GM19328 (cell line): ENCODE data around the gene SLC9B1.
A peak's percentile ranks its signal among the peaks of the same experiment; 100 is the strongest.
"Not testable (repeated sequence)": the region's sequence is repeated elsewhere in the genome, so short reads cannot be mapped to it uniquely, and the experiment has no call there.

Experiments used
- ATAC-seq: cut with Tn5 transposase; IDR thresholded peaks from one replicate; pipeline ENCODE4 v1.9.1; 2021; ENCODE audit warnings: mild to moderate bottlenecking, moderate library complexity; ENCODE audit not compliant: unreplicated experiment

Gene SLC9B1

GRCh38 chr4:102878901-102879300, 140.6 kb downstream of the SLC9B1 start:
- ATAC-seq = no peak

- ATAC-seq = not testable (repeated sequence)
Measured at GRCh38 chr4:102878349-102878748, 141.2 kb downstream of the SLC9B1 start.

DNA sequence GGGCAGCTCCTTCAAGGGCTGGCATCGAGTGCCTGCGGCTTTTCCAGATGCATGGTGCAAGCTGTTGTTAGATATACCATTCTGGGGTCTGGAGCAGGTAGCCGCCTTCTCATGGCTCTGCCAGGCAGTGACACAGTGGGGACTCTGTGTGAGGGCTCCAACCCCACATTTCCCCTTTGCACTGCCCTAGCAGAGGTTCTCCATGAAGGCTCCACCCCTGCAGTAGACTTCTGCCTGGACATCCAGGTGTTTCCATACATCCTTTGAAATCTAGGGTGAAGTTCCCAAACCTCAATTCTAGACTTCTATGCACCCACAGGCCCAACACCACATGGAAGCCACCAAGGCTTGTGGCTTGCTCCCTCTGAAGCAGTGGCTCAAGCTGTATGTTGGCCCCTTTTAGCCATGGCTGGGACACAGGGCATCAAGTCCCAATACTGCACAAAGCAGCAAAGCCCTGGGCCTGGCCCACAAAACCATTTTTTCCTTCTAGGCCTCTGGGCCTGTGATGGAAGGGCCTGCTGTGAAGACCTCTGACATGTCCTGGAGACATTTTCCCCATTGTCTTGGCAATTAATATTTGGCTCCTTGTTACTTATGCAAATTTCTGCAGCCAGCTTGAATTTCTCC, 141.9 kb downstream of the SLC9B1 start:
- not testable (repeated sequence) for ATAC-seq

DNA sequence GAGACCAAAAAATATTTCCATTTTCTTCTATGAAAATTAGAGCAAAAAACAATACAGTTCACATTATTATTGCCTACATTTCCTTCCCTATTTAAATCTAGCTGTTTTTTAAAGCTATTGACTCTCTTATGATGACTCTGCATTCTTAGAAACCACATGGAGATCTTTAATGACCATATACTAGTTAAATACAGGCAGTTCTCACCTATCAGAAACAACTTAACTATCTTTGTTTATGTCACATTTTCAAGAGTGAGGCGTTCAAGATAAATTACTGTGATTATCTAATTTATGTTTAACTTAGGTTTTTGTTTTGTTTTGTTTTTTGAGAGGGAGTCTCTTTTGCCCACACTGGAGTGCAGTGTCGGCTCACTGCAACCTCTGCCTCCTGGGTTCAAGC, 147.7 kb downstream of the SLC9B1 start:
- no peak for ATAC-seq

DNA sequence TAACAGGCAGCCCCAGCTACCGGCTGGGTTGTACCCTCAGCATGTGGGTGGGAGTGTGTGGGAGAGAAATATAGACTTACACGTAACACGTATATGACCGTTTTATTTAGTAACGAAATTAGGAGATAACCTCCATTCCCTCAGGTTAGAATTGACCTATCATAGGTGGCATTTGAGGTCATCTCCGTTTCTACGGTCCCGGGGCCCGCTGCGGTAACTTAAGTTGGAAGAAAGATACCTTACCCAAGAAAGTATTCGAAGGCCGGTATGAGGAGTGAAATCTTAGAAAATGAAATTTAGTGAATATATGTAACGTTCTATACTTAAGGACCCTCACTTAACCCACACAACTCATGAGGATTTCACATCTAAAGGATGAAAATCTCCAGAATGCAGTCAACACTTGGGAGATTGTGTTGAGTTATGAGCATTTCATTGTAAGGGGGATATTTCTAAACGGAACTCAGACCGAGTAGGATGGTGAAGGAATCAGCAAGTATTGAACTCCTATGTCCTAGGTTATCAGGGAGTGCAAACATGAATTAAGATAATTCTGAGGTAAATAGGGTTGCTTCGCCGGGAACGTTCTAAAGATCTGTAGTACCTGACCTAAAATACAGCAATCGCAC, 149.8 kb downstream of the SLC9B1 start:
- ATAC-seq = peak; percentile 22

DNA sequence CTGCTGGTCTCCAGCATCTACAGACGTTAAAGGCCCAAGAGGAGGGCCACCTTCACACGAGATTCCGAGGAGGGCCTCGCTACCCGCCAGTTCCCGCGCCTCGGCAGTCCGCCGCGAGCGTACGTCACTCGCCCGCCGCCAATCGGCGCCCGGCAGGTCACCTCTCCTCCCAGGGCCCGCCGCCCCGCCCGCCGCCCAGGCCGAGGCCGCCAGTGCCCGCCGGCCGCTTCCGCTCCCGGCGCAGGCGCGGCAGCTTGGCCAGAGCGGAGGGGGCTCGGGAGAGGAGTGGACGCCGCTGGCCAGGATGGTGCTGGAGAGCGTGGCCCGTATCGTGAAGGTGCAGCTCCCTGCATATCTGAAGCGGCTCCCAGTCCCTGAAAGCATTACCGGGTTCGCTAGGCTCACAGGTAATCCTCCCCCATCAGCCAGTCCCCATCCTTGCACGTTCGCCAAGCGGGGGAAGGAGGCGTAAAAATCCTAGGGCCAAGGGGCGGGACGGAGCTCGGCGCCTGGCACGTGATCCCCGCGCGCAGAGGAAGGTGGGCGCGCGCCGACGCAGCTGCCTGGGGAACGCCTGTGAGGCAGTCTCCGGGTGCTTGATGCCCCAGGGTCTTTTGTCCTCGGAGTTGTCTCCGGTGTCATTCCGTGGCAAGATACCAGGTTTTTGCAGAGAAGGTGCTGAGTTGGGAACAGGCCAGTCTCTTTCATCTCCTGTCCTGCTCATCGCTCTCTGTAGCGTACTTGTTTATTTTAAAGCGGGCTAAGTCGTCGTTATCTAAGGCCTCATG, 150.5 kb downstream of the SLC9B1 start, which contains the start of gene CISD2:
Gene CISD2 (plus strand): TSS at position 212 of the 788 bp plus-strand sequence. CDS start 93 bp downstream, at position 305.
- peak; percentile 87 for ATAC-seq

DNA sequence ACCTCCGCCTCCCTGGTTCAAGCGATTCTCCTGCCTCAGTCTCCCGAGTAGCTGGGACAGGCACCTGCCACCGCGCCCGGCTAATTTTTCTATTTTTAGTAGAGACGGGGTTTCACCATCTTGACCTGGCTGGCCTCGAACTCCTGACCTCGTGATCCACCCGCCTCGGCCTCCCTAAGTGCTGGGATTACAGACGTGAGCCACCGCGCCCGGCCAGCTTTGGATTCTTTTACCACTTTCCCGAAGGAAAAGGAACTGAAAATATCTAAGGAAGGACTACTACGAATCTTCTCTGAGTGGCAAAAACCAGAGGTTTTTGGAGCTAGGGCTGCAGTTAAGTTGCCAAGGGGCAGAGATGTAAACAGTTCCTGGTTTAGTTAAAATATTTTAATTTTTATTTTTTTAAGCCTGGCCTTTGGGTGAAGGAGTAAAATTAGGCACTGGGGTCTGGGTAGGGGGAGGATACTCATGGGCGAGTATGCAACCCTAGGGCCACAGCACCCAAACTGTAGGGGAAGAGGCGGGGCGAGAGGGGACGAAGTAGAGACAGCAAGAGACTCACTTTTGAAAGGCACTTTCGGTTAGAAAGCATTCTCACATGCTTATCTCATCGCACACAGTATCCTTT, 151.2 kb downstream of the SLC9B1 start:
- no peak for ATAC-seq

DNA sequence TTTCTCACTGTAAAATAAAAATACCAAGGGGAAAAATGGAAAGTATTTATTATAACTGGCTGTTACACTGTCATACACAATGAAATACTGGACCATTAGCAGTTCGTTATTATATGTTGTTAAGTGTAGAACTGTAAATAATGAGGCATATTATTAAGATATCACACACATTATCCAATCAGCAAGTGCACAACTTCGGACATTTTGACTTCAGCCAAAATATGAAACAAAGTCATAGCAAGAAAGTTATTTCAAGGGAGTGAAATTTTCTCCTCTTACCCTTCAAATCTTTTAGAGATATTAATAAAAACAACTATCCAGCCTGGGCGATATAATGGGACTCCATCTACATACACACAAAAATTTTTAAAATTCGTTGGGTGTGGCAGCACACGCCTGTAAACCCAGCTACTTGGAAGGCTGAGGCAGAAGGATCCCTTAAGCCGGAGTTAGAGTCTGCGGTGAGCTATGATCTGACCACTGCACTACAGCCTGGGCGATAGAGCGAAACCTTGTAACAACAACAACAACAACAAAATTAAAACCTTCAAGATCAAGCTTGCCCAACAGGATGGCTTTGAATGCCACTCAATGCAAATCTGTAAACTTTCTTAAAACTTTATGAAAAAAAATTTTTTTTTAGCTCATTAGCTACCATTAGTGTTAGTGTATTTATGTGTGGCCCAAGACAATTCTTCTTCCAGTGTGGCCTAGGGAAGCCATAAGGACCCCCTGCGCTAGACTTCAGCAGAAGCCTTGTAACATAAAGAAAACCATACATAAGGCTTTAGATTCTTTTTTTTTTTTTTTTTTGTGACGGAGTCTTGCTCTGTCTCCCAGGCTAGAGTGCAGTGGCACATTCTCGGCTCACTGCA, 152.0 kb downstream of the SLC9B1 start:
- ATAC-seq = no peak

- ATAC-seq = not testable (repeated sequence)
Measured at GRCh38 chr4:102865327-102865726, 154.2 kb downstream of the SLC9B1 start.

DNA sequence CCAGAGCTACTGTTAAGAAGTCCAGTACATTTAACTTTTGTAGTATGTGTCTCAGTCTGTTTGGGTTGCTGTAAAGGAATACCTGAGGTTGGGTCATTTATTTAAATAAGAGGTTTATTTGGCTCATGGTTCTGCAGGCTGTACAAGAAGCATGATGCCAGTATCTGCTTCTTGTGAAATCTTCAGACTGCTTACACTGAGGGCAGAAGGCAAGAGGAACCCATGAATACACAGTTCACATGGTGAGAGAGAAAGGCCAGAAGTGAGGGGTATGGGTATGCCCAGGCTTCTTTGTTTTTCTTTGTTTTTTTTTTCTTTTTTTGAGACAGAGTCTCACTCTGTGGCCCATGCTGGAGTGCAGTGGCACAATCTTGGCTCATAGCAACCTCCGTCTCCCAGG, 156.8 kb downstream of the SLC9B1 start:
- no peak for ATAC-seq

GRCh38 chr4:102862016-102862415, 157.5 kb downstream of the SLC9B1 start:
- ATAC-seq = no peak

DNA sequence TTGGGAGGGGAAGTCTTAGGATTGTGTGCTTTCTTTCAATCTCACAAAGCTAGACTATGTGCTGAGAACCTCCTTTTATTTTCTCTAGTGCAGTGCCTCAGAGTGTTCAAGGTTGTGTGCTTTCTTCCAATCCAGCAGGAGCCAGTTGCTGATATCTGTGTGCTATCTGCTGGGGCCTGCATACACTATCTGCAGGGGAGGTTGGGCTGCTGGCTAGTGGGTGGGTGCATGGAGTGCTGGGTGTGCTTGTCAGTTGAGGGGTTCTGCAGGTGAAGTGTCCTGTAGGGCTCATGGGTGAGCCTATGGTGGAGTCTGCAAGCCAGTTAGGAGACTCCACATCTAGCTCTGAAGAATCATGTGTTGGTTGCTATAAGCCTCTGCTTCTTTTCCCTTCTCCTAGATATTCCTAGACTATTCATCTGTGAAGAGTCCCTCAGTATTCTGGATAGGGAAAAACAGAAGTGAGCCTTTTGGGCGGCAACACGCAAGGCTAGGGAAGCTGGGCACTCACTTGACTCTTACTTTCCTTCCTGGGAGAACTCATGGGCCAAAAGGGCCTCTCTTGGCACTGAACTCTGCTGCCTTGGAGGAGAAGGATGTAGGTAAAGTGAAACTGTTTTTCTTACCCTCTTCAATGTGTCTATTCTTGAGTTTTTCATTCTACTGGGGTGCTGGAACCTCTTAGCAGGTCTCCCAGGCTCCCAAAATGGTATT, 158.7 kb downstream of the SLC9B1 start:
- no peak for ATAC-seq

DNA sequence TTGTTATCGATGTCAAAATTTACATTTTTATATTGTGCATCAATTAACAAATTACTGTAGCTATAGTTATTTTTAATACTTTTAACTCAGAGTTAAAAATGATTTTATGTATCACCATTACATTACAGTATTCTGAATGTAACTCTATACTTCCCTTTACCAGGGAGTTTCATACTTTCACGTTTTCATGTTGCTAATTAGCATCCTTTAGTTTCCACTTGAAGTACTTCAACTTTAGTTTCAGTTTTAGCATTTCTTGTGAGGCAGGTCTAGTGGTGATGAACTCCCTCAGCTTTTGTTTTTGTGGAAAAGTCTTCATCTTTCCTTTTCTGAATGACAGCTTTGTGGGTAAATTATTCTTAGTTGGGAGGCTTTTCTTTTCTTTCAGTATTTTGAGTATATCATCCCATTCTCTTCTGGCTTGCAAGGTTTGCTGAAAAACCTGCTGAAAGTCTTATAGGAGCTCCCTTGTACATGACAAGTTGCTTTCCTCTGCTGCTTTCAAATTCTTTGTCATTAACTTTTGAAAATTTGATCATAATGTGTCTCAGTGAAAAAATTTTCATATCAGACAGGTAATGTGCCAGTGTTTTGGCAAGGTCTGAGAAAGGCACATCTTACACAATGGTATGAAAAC, 160.6 kb downstream of the SLC9B1 start:
- no peak for ATAC-seq
